Forelimb muscle (tissue), 1 donor: ENCODE measurements around the gene AK5. TPM values are rescaled to one million over a fixed set of nuclear protein-coding genes. Genes with fewer than 3 reads are reported as not detected.

ENCODE experiments used
- DNase-seq: peaks from one replicate; pipeline ENCODE4 v3.0.0-alpha.2; 2013; ENCODE audit warnings: low read depth
- polyA plus RNA-seq: library from polyadenylated mRNA; unstranded; fragments of 120-200 nt; gene quantifications from one replicate; pipeline ENCODE4 v1.2.1, GENCODE V29; 2013; ENCODE audit not compliant: insufficient read length

AK5 gene
- 5.8 TPM for polyA plus RNA-seq

- DNase-seq, result no peak
These were observed at the start of gene AK5 for GRCh38 chr1:77281491-77282186. AK5 (plus strand) TSS chr1:77282019; CDS start chr1:77282314, 295 bp downstream.

DNA sequence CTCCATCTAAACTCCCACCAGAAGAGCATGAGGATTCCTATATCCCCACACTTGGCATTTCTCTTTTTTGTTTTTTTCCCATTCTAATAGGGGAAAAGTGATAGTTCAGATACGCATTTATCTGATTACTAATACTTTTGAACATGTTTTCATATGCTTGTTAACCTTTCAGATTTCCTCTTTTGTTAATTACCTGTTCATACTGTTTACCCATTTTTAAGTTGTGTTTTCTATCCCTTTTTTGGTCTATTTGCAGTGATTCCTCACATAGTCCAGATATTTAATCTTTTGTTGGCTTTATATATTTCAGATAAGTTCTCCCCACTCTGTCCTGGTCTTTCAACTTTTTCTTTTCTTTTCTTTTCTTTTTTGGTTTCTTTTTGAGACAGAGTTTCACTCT lies 49.0 kb upstream of the AK5 start:
- no peak for DNase-seq

DNA sequence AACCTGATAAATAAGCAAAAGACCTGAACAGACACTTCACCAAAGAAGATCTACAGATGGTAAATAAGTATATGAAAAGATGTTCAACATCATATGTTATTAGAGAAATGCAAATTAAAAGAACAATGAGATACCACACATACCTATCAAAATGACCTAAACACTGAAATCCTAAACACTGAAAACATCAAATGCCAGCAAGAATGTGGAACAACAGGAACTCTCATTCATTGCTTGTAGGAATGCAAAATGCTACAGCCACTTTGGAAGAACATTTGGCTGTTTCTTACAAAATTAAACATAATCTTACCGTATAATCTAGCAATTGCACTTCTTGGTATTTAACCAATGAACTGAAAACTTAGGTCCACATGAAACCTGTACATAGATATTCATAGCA lies 47.7 kb upstream of the AK5 start:
- DNase-seq, result no peak

DNA sequence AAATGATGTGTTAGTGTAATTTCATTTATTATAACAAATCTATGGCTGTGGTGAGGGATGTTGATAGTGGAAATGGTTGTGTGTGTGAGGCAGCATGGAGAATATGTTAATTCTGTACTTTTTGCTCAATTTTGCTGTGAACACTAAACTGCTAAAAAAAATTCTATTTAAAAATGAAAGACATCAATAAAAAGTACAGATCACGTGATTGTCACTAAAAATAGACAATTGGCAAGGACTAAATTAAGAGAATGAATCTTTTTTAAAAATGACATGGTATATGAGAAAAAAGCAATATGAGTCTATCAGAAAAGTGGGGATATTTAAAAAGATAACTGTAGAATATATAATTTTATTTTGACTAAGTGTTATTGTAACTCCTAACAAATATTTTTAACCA lies 46.9 kb upstream of the AK5 start:
- no peak for DNase-seq

DNA sequence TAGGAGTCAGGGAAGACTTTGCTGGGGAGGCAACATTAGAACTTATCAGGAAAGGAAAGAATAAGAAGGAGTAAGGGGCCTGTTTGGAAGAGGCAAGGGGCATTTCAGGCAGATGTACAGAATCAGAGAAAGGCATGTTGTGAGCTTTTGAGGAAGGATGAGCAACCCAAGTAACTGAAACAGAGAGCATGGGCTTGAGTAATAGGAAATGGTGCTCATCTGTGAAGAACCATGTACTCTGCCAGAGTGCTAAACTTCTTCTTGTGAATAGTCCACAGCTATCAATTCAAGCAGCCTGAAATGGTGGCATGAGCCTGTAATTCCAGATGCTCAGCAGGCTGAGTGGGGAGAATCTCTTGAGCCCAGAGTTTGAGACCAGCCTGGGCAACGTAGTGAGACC lies 43.4 kb upstream of the AK5 start:
- DNase-seq, result no peak

DNA sequence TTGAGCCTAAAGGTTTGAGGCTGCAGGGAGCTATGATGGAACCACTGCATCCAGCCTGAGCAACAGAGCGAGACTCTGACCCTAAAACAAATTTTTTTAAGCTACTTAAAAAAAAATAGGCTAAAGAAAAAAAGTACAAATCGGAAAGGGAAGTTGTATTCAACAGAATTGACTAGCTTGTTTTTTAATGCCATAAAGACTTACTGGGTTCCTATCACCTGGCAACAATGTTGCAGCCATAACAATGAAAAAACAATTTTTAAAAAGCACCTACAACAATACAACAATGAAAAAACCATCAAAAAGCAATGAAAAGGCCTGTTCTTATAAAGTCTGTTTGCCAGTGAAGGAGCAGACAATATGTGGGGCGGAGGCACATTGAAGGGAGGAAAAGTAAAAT lies 42.5 kb upstream of the AK5 start:
- DNase-seq, result no peak

- DNase-seq, result no peak
These were observed 36.0 kb upstream of the AK5 start for GRCh38 chr1:77245830-77246229.

- no peak for DNase-seq
These were observed 31.7 kb upstream of the AK5 start for GRCh38 chr1:77250126-77250525.

DNA sequence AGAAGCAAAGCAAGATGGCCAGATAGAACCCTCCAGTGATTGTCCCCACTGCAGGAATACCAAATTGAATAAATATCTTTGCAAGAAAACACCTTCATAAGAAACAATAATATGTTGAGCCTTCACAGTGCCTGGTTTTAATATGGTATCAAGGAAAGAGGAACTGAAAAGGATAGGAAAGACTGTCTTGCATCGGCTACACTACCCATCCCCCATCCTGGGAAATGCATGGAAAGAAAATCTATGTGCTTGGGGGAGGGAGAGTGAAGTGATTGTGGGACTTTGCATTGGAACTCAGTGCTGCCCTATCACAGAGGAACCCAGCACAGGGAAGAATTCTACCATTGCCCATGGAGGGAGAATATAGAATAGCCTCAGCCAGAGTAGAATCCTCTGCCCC lies 28.6 kb upstream of the AK5 start:
- DNase-seq, result no peak

GRCh38 chr1:77263708-77264107 lies 18.1 kb upstream of the AK5 start:
- DNase-seq, result no peak

- DNase-seq, result no peak
These were observed 16.6 kb upstream of the AK5 start for GRCh38 chr1:77265180-77265579.

GRCh38 chr1:77267035-77267434 lies 14.8 kb upstream of the AK5 start:
- no peak for DNase-seq

DNA sequence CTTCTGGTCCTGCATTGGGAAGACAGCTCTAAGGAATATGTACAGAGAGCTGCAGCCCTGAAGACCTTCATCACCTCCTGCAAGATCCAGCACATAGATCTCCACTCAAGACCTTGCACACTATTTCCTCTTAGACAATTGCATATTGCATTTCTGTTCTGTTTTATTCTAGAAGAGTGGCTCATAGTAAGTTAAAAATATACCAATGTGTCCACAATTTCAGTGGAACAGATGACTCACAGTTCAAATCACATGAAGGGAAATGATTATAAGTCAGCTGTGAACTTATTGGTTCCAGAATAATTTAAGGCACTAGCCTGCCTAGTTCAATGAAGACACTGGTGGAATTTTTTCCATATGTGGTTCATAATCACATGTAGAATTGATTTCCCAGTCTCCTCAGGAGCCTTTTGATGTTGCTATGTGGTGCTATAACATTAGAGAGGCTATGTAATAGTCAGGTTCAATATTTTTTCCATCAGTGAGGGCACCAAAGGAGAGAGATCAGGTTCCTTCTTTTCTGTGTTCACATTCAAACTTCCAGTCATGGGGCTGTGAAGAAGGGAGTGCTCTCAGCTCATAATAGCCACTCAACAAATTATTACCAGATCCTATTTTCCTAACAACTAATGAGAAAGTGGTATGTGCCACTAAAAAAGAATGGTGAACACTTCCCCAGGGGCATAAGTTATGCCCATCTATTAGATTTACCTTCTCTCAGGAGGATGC lies 9.8 kb upstream of the AK5 start:
- DNase-seq, result no peak

- no peak for DNase-seq
These were observed 7.9 kb upstream of the AK5 start for GRCh38 chr1:77273891-77274290.

DNA sequence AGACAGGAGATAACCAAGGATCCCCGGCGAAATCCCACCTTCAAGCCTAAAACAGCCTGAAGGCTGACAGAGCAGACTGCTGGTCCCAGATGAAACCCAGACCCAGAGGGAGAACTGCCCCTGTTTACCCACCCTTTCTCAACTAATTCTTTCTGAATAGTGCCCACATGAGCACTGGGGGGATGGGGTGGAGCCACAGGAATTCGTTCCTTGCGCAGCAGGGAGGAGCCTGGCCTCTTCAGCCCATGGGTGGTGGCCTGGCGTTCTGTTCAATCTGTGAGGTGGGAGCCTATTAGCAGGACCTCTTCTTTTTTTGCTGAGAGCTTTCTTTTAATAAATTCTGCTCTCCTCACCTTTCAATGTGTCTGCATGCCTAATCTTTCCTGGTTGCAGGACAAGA lies 6.6 kb upstream of the AK5 start:
- DNase-seq, result no peak

DNA sequence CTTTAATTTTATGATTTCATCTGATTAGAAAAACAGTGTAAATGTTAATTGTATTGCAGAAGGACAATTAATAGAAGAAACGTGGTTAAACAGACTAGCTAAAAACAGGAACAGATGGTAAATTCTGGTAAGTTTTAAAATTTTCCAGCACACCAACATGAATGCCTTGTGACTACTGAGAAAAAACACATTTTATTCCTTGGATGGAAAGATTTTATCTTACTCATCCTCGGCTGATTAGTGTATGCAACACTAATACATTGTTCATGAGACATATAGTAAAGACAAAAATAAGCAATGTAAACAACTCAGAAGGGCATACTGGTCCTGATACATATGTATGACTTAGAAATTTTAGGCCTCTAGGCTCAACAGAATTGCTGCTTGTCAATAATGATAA lies 4.9 kb upstream of the AK5 start:
- DNase-seq, result no peak

- DNase-seq, result no peak
These were observed 1.9 kb upstream of the AK5 start for GRCh38 chr1:77279929-77280328.

GRCh38 chr1:77280962-77281361 lies 857 bp upstream of the AK5 start:
- no peak for DNase-seq

GRCh38 chr1:77282187-77282865 lies 507 bp downstream of the AK5 start:
- no peak for DNase-seq

DNA sequence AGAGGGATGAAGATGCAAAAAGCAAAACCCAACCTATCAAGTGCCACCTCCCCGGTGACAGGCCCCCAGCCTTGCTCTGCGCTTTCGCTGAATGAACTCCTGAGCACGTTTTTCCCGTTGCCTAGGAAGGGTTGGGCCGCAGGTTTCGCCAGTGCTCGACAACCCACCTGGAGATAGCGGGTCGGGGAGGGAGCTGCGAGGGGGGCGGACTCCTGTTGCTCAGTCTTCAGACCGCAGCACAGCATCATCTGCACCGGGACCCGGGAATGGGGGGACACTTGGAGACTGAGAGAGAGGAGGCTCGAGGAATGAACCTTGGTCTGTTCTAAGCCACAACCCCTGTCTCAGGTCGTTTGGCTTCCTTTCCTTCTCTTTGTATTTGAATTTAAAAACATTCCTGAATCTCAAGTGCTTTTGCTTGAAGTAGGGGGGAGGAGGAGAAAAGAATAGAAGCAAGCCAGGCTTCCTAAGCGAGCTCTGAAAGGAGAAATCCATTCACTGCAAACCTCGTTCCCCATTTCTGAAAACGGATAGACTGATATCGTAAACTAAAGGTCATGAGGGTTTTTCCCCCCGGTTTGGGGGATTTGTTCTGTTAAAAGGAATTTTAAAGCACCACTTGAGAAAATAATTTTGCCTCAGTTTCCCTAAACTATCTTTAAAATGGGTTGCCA lies 1.2 kb downstream of the AK5 start:
- DNase-seq, result no peak

DNA sequence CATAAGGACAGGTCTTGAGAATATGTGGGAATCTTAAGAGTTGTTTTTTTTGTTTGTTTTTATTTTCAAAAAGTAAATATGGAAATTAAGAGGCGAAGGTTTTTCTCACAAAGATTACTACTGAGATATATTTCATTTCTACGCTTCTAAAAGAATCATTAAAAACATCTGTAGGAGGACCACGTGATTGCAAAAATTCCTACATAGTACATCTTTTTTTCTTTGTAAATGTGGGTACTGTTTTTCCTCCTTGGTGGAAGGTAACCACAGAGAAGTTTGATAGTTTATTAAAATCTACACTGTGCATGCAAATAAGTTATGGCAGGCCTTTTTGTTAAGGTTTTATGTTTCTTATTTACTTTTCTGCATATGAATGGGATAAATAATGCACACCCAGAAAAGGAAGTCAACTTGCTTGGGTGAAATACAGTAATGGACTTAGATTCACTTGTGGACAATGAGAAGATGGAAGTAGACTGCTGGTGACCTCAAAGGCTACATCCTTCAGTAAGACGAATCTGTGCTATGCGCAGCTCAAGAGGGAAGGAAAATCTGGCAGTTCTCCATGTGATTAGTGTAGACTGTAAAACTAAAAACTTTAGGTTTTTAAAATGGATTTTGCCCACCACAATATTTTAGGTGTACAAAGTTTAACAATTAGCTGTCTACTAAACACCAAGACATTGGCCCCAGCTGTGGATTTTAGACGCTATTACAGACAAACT lies 2.0 kb downstream of the AK5 start:
- no peak for DNase-seq

DNA sequence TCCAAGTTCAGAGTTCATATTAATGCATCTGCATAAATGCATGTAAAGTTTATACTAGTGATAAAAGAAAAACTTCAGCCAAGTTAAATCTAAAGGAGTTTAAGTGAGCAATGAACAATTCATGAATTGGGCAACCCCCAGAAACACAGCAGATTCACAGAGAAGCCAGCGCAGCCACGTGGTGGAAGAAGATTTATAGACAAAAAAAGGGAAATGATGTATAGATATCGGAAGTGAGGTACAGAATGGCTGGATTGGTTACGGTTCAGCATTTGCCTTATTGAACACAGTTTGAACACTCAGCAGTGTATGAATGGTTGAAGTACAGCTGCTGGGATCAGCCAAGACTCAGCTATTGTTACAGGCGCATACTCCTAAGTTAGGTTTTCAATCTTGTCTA lies 5.7 kb downstream of the AK5 start:
- DNase-seq, result no peak
